CD4-positive, alpha-beta T cell (primary cell): ENCODE results near the gene DENND4A. TPM values are rescaled to one million over a fixed set of nuclear protein-coding genes. Genes with fewer than 3 reads are reported as not detected.

Source experiments
- ATAC-seq: fragments of 200-7000 bp; cut with Tn5 transposase; one replicate; pipeline ENCODE4 v1.10.0; 2022; ENCODE audit warnings: mild to moderate bottlenecking; ENCODE audit not compliant: poor library complexity
- CTCF ChIA-PET: fragments of 350-600 bp; sonication (Branson Sonifier 250); formaldehyde crosslinking; loops from one replicate; lab custom pipeline; 2021; ENCODE audit warnings: antibody characterized with exemption, inconsistent platforms; lab: Charles Lee
- POLR2A ChIA-PET: fragments of 350-600 bp; sonication (Branson Sonifier 250); formaldehyde crosslinking; loops from one replicate; lab custom pipeline; 2021; ENCODE audit warnings: antibody characterized with exemption, inconsistent platforms; lab: Charles Lee
- DNase-seq, 14 experiments: peaks; one replicate each; pipeline ENCODE4 v3.0.0-alpha.2; 2013 to 2020; ENCODE audit warnings: mixed read lengths in 2 of 14
- H3K27ac ChIP-seq, 2 donors: one replicate each; pipeline versions ENCODE4 v1.5.1 to v1.7.0; 2013; ENCODE audit warnings: low read length in 2 of 2, low read depth in 1 of 2, mild to moderate bottlenecking in 1 of 2
- H3K27me3 ChIP-seq, 2 experiments: 1 replicate in 1 of 2; 2 replicates in 1 of 2; pipeline versions ENCODE4 v1.6.1 to v1.7.0; 2013; ENCODE audit warnings: low read length in 2 of 2, control low read depth in 1 of 2, mild to moderate bottlenecking in 1 of 2, moderate library complexity in 1 of 2; ENCODE audit not compliant: insufficient read depth in 2 of 2, control insufficient read depth in 1 of 2
- H3K36me3 ChIP-seq: one replicate; pipeline ENCODE4 v1.6.1; 2013; ENCODE audit warnings: low read length, control low read depth; ENCODE audit not compliant: insufficient read depth
- H3K4me1 ChIP-seq: one replicate; pipeline ENCODE4 v1.6.1; 2013; ENCODE audit warnings: low read length, control low read depth; ENCODE audit not compliant: insufficient read depth
- H3K4me3 ChIP-seq: one replicate; pipeline ENCODE4 v1.5.1; 2013; ENCODE audit warnings: mild to moderate bottlenecking, low read length, moderate library complexity
- H3K9me3 ChIP-seq, 2 experiments: 1 replicate in 1 of 2; 2 replicates in 1 of 2; pipeline versions ENCODE4 v1.6.1 to v1.7.0; 2013; ENCODE audit warnings: low read length in 2 of 2, mild to moderate bottlenecking in 2 of 2, control low read depth in 1 of 2, moderate library complexity in 1 of 2; ENCODE audit not compliant: control insufficient read depth in 1 of 2, insufficient read depth in 1 of 2
- H3K27ac Mint-ChIP-seq: one replicate; pipeline ENCODE4 v1.8.0; 2020; ENCODE audit warnings: mixed read lengths
- H3K27me3 Mint-ChIP-seq: one replicate; pipeline ENCODE4 v1.8.0; 2021; ENCODE audit warnings: mixed read lengths
- H3K36me3 Mint-ChIP-seq: one replicate; pipeline ENCODE4 v1.8.0; 2021; ENCODE audit warnings: low read depth, mixed read lengths
- H3K4me1 Mint-ChIP-seq: one replicate; pipeline ENCODE4 v1.8.0; 2021; ENCODE audit warnings: low read depth, mixed read lengths
- H3K4me3 Mint-ChIP-seq: one replicate; pipeline ENCODE4 v1.8.0; 2020; ENCODE audit warnings: mild to moderate bottlenecking, mixed read lengths
- H3K9me3 Mint-ChIP-seq: one replicate; pipeline ENCODE4 v1.8.0; 2020; ENCODE audit warnings: mixed read lengths
- intact Hi-C, 2 experiments: fragments of 100-400 bp; cut with DNase I in 1 of 2; cut with micrococcal nuclease in 1 of 2; formaldehyde crosslinking; loops; one replicate each; pipeline versions ENCODE4 v1.15.1 to v1.9.0; 2023 to 2025; cut with DNase I, micrococcal nuclease
- total RNA-seq, 174 experiments: library from RNA in 2 of 174; stranded (reverse) in 2 of 174; gene quantifications; one replicate each; pipeline ENCODE4 v1.2.3 and lab custom pipeline; 2021 to 2026
- TF ChIP-seq, protein P1 (sequence below): fragments of 200-600 bp; IDR thresholded peaks from one replicate; pipeline ENCODE4 v1.8.0; 2022; ENCODE audit warnings: antibody characterized with exemption, mild to moderate bottlenecking

Gene DENND4A
- total RNA-seq, 2 experiments from 2014 or later, result 64.1 to 69.6 TPM

- TF ChIP-seq, protein P1, sequence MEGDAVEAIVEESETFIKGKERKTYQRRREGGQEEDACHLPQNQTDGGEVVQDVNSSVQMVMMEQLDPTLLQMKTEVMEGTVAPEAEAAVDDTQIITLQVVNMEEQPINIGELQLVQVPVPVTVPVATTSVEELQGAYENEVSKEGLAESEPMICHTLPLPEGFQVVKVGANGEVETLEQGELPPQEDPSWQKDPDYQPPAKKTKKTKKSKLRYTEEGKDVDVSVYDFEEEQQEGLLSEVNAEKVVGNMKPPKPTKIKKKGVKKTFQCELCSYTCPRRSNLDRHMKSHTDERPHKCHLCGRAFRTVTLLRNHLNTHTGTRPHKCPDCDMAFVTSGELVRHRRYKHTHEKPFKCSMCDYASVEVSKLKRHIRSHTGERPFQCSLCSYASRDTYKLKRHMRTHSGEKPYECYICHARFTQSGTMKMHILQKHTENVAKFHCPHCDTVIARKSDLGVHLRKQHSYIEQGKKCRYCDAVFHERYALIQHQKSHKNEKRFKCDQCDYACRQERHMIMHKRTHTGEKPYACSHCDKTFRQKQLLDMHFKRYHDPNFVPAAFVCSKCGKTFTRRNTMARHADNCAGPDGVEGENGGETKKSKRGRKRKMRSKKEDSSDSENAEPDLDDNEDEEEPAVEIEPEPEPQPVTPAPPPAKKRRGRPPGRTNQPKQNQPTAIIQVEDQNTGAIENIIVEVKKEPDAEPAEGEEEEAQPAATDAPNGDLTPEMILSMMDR, result no peak
- CTCF ChIA-PET, result interaction anchor here (0.5 kb wide), 1 partner anchor 653 kb away, joined by 3 read pairs; no protein-coding TSS in a partner anchor
- no peak for ATAC-seq
- H3K9me3 ChIP-seq, result no peaks in the 10 kb centered on the region
- no peak overlapping the region for H3K27ac Mint-ChIP-seq
- no peaks in the 10 kb centered on the region for H3K27me3 Mint-ChIP-seq
- H3K4me1 ChIP-seq, result peaks cover 9% of the 10 kb centered on the region
- H3K36me3 ChIP-seq, result no peaks in the 10 kb centered on the region
- no peaks in the 10 kb centered on the region for H3K9me3 Mint-ChIP-seq
- no peaks in the 10 kb centered on the region for H3K27me3 ChIP-seq
- intact Hi-C loops, result no loop called here
- no peak overlapping the region for H3K4me3 ChIP-seq
- DNase-seq, result no peak
- H3K4me3 Mint-ChIP-seq, result no peak overlapping the region
- no peak overlapping the region for H3K27ac ChIP-seq
- POLR2A ChIA-PET, result no interaction called here
- H3K36me3 Mint-ChIP-seq, result no peaks in the 10 kb centered on the region
- peaks cover 12% of the 10 kb centered on the region for H3K4me1 Mint-ChIP-seq
Observed at GRCh38 chr15:65634356-65634755, 157.7 kb downstream of the DENND4A start.

- no peaks in the 10 kb centered on the region for H3K9me3 ChIP-seq
- TF ChIP-seq, protein P1, result no peak
- Mint-ChIP-seq H3K27ac (no peak overlapping the region), H3K9me3 (no peaks in the 10 kb centered on the region), H3K4me3 (no peak overlapping the region), H3K4me1 (peaks cover 10% of the 10 kb centered on the region), H3K36me3 (no peaks in the 10 kb centered on the region), H3K27me3 (no peaks in the 10 kb centered on the region)
- CTCF ChIA-PET, result interaction anchor here (0.5 kb wide), 1 partner anchor 653 kb away, joined by 3 read pairs; no protein-coding TSS in a partner anchor
- H3K36me3 ChIP-seq, result no peaks in the 10 kb centered on the region
- intact Hi-C loops, result no loop called here
- H3K4me1 ChIP-seq, result peaks cover 9% of the 10 kb centered on the region
- H3K4me3 ChIP-seq, result no peak overlapping the region
- ATAC-seq, result no peak
- POLR2A ChIA-PET, result no interaction called here
- no peak for DNase-seq
- H3K27me3 ChIP-seq, result no peaks in the 10 kb centered on the region
- no peak overlapping the region for H3K27ac ChIP-seq
Observed at GRCh38 chr15:65633752-65634151, 158.3 kb downstream of the DENND4A start.

DNA sequence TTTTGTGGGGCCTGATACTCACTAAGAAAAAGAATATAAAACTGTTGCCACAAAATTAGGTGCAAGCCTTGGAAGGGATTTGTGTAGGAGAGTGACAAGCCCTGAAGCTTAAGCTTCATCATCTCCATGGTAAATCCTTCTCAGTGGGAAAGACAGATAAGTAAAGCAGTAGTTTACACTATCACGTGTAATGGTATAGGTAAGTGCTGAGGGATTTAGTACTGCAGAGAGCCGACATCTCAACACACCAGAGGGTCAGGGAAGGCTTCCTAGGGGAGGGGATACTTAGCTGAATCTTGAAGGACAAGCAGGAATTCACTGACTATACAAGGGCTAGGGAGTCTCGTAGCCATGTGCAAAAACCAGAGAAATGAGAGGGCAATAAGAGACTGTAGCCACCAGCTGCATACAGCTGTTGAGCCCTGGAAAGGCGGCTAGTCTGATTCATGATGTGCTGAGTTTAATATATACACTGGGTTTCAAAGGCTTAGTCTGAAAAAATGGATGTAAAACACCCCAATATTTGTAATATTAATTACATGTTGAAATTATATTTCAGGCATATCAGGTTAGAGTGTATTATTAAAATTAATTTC lies 159.2 kb downstream of the DENND4A start:
- DNase-seq (no peak), ATAC-seq (no peak)
- Histone ChIP-seq H3K4me3 (no peak overlapping the region), H3K4me1 (peaks cover 3% of the 10 kb centered on the region), H3K36me3 (no peaks in the 10 kb centered on the region), H3K27me3 (no peaks in the 10 kb centered on the region), H3K27ac (no peak overlapping the region), H3K9me3 (no peaks in the 10 kb centered on the region)
- ChIA-PET CTCF (no interaction called here), POLR2A (no interaction called here)
- Mint-ChIP-seq H3K4me1 (peaks cover 6% of the 10 kb centered on the region), H3K27ac (no peak overlapping the region), H3K27me3 (no peaks in the 10 kb centered on the region), H3K4me3 (no peak overlapping the region), H3K36me3 (no peaks in the 10 kb centered on the region), H3K9me3 (no peaks in the 10 kb centered on the region)
- intact Hi-C loops, result no loop called here
- TF ChIP-seq, protein P1, result no peak
